Fibroblast of skin of abdomen (primary cell): ENCODE measurements around the gene C12orf57.

Experiments used
- DNase-seq: peaks from one replicate; pipeline ENCODE4 v3.0.0-alpha.2; 2013

Gene C12orf57

GRCh38 chr12:6917491-6918231, 26.2 kb upstream of the C12orf57 start:
- DNase-seq = peak; percentile 57

- DNase-seq = no peak
Measured at GRCh38 chr12:6919588-6919987, 24.2 kb upstream of the C12orf57 start.

GRCh38 chr12:6921539-6921938, 22.3 kb upstream of the C12orf57 start:
- no peak for DNase-seq

GRCh38 chr12:6921996-6922946, 21.6 kb upstream of the C12orf57 start:
- no peak for DNase-seq

- no peak for DNase-seq
Measured at GRCh38 chr12:6923003-6923732, 20.7 kb upstream of the C12orf57 start.

GRCh38 chr12:6923851-6924250, 20.0 kb upstream of the C12orf57 start:
- no peak for DNase-seq

- no peak for DNase-seq
Measured at GRCh38 chr12:6925239-6925539, 18.6 kb upstream of the C12orf57 start.

GRCh38 chr12:6925540-6926279, 18.1 kb upstream of the C12orf57 start:
- DNase-seq = peak; percentile 87

- DNase-seq = peak; percentile 87
Measured at GRCh38 chr12:6927379-6928021, 16.3 kb upstream of the C12orf57 start, which contains the start of gene ATN1. Gene ATN1 (plus strand): TSS chr12:6927959. CDS start chr12:6934002, 6,043 bp downstream.

- DNase-seq = no peak
Measured at GRCh38 chr12:6928022-6928702, 15.7 kb upstream of the C12orf57 start.

GRCh38 chr12:6928703-6929407, 15.0 kb upstream of the C12orf57 start:
- DNase-seq = no peak

GRCh38 chr12:6929466-6930452, 14.1 kb upstream of the C12orf57 start:
- no peak for DNase-seq

- DNase-seq = no peak
Measured at GRCh38 chr12:6932766-6933165, 11.1 kb upstream of the C12orf57 start.

- DNase-seq = no peak
Measured at GRCh38 chr12:6934110-6934509, 9.7 kb upstream of the C12orf57 start.

GRCh38 chr12:6935371-6936193, 8.2 kb upstream of the C12orf57 start:
- no peak for DNase-seq

GRCh38 chr12:6936194-6936635, 7.6 kb upstream of the C12orf57 start:
- no peak for DNase-seq

GRCh38 chr12:6936636-6937480, 7.0 kb upstream of the C12orf57 start:
- no peak for DNase-seq
